Keratinocyte (primary cell): ENCODE measurements around the gene EHBP1. TPM values are rescaled to one million over a fixed set of nuclear protein-coding genes. Genes with fewer than 3 reads are reported as not detected.

Experiments used
- DNase-seq: peaks from one replicate; pipeline ENCODE4 v3.0.0-alpha.2; 2011; ENCODE audit warnings: low read depth, missing footprints, low spot score
- FAIRE-seq: peaks from 2 replicates; lab custom pipeline; 2011; peaks lifted over from hg19 to GRCh38; lab: Jason Lieb, UNC
- H2AFZ ChIP-seq: 2 replicates; pipeline ENCODE4 v1.6.0; 2012; ENCODE audit warnings: low read length, control low read depth, inconsistent platforms; ENCODE audit not compliant: control insufficient read depth
- H3K27ac ChIP-seq: 2 replicates; pipeline ENCODE4 v1.5.1; 2011; ENCODE audit warnings: low read length; ENCODE audit not compliant: control insufficient read depth, insufficient read depth
- H3K27me3 ChIP-seq: 3 replicates; pipeline ENCODE4 v1.6.0; 2011; ENCODE audit warnings: low read length; ENCODE audit not compliant: control insufficient read depth, insufficient read depth; ENCODE audit errors: extremely low read depth
- H3K36me3 ChIP-seq, 2 experiments: 2 replicates in 1 of 2; 3 replicates in 1 of 2; pipeline ENCODE4 v1.5.1; 2011; ENCODE audit warnings: low read length in 2 of 2, mild to moderate bottlenecking in 1 of 2; ENCODE audit not compliant: control insufficient read depth in 2 of 2, insufficient read depth in 2 of 2; ENCODE audit errors: extremely low read depth in 1 of 2
- H3K4me1 ChIP-seq: 3 replicates; pipeline ENCODE4 v1.5.1; 2011; ENCODE audit warnings: low read length; ENCODE audit not compliant: control insufficient read depth, insufficient read depth; ENCODE audit errors: extremely low read depth
- H3K4me2 ChIP-seq: 3 replicates; pipeline ENCODE4 v1.6.0; 2011; ENCODE audit warnings: low read depth, low read length; ENCODE audit not compliant: control insufficient read depth, insufficient read depth; ENCODE audit errors: extremely low read depth
- H3K4me3 ChIP-seq, 3 experiments: fragments of 200-600 bp in 1 of 3; sonication (generic) in 1 of 3; 2 replicates in 2 of 3; 3 replicates in 1 of 3; pipeline ENCODE4 v1.5.1; 2011 to 2016; ENCODE audit warnings: low read length in 3 of 3, mild to moderate bottlenecking in 3 of 3, control low read depth in 2 of 3, inconsistent platforms in 1 of 3, low read depth in 1 of 3, mixed read lengths in 1 of 3, mixed run types in 1 of 3, moderate library complexity in 1 of 3; ENCODE audit not compliant: control insufficient read depth in 2 of 3, insufficient read depth in 2 of 3; ENCODE audit errors: extremely low read depth in 1 of 3
- H3K79me2 ChIP-seq: 2 replicates; pipeline ENCODE4 v1.6.0; 2012; ENCODE audit warnings: low read length; ENCODE audit not compliant: control insufficient read depth, insufficient read depth
- H3K9ac ChIP-seq: 3 replicates; pipeline ENCODE4 v1.6.0; 2011; ENCODE audit warnings: low read length; ENCODE audit not compliant: control insufficient read depth, insufficient read depth; ENCODE audit errors: extremely low read depth
- H3K9me1 ChIP-seq: 3 replicates; pipeline ENCODE4 v1.6.0; 2011; ENCODE audit warnings: low read length; ENCODE audit not compliant: control insufficient read depth, insufficient read depth; ENCODE audit errors: extremely low read depth
- H3K9me3 ChIP-seq: 2 replicates; pipeline ENCODE4 v1.5.1; 2012; ENCODE audit warnings: low read depth, low read length; ENCODE audit not compliant: control insufficient read depth
- H4K20me1 ChIP-seq: 3 replicates; pipeline ENCODE4 v1.6.0; 2011; ENCODE audit warnings: low read length; ENCODE audit not compliant: control insufficient read depth, insufficient read depth; ENCODE audit errors: extremely low read depth
- CTCF ChIP-seq, 3 experiments: IDR thresholded peaks in 1 of 3; conservative IDR thresholded peaks in 1 of 3; optimal IDR thresholded peaks in 1 of 3; 2 replicates in 2 of 3; 3 replicates in 1 of 3; pipeline versions ENCODE3 to v1.5.1; 2011; ENCODE audit warnings: low read length in 3 of 3, mild to moderate bottlenecking in 3 of 3, moderate library complexity in 2 of 3, control low read depth in 1 of 3, inconsistent platforms in 1 of 3; ENCODE audit not compliant: insufficient read depth in 2 of 3; ENCODE audit errors: extremely low read depth in 1 of 3
- EZH2 ChIP-seq: IDR thresholded peaks from one replicate; pipeline ENCODE4 v1.6.1; 2012; ENCODE audit warnings: inconsistent platforms, mild to moderate bottlenecking, low read length, moderate library complexity
- dilution Hi-C: fragments of 300-500 bp; cut with MboI; formaldehyde crosslinking; loops from one replicate; pipeline ENCODE4 v1.7.0; 2020; ENCODE audit warnings: low sequenced_read_pairs; ENCODE audit not compliant: extremely low pct_ligation_motif_present
- polyA plus RNA-seq, 5 experiments: library from polyadenylated mRNA; depleted of rRNA in 3 of 5; stranded (reverse) in 3 of 5; stranded (forward) in 1 of 5; unstranded in 1 of 5; fragments of >200 nt; gene quantifications; 1 replicate in 1 of 5; 2 replicates in 3 of 5; 3 replicates in 1 of 5; pipeline versions ENCODE4 v1.2.1 to v1.2.3, GENCODE V29; 2011 to 2012; ENCODE audit warnings: missing spikeins in 2 of 5, low read depth in 1 of 5, low replicate concordance in 1 of 5

The EHBP1 gene
- polyA plus RNA-seq, 1 donor (not counting 4 experiments of a cell fraction or from before 2014, with no cell fraction given), result 59.0 TPM

GRCh38 chr2:62784341-62784740, 78.8 kb downstream of the EHBP1 start:
- H4K20me1 ChIP-seq, result no peaks in the 10 kb centered on the region
- no peaks in the 10 kb centered on the region for H3K27me3 ChIP-seq
- H3K9me3 ChIP-seq, result no peaks in the 10 kb centered on the region
- TF ChIP-seq CTCF (optimal IDR thresholded peaks at IDR 0.05 in 1 of 3, IDR thresholded peaks at IDR 0.05 in 1 of 3, conservative IDR thresholded peaks at IDR 0.05 in 1 of 3; ENCODE audit: extremely low read depth in 1 of 3, insufficient read depth in 2 of 3, low read length in 3 of 3), result no peak
- TF ChIP-seq EZH2, result no peak
- H2AFZ ChIP-seq, result no peak overlapping the region
- no peak overlapping the region for H3K4me2 ChIP-seq
- no peak overlapping the region for H3K27ac ChIP-seq
- FAIRE-seq (no peak), DNase-seq (no peak)
- no peak overlapping the region for H3K4me3 ChIP-seq
- dilution Hi-C loops, result no loop called here
- peaks cover 2% of the 10 kb centered on the region for H3K9me1 ChIP-seq
- no peak overlapping the region for H3K9ac ChIP-seq
- H3K36me3 ChIP-seq, result peaks cover 0 to 4% of the 10 kb centered on the region in 2 experiments
- peaks cover 42% of the 10 kb centered on the region for H3K79me2 ChIP-seq
- peaks cover 17% of the 10 kb centered on the region for H3K4me1 ChIP-seq

DNA sequence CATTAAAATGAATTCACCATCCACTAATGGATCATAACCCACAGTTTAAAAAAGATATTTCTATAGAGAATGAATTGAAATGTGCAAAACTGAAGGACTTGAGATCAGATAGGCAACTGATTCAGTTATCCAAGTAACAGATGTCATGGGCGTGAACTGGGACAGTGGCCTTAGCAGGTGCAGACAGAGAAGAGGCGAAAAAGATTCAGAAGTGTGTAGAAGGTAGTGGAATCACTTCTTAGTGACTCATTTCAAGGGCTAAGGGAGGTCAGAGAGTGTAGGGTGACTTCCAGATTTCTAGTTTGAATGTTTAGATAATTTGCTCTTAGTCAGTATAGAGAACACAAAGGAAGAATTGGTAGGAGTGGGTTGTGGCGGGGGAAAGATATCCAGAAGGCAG, 79.7 kb downstream of the EHBP1 start:
- Histone ChIP-seq H2AFZ (no peak overlapping the region), H3K27ac (no peak overlapping the region), H3K9ac (no peak overlapping the region), H3K79me2 (peaks cover 49% of the 10 kb centered on the region), H3K9me3 (no peaks in the 10 kb centered on the region), H3K27me3 (no peaks in the 10 kb centered on the region), H3K4me2 (no peak overlapping the region), H3K9me1 (peaks cover 2% of the 10 kb centered on the region), H4K20me1 (no peaks in the 10 kb centered on the region), H3K4me3 (no peak overlapping the region), H3K36me3 (peaks cover 0 to 4% of the 10 kb centered on the region in 2 experiments), H3K4me1 (peaks cover 25% of the 10 kb centered on the region)
- no peak for DNase-seq
- TF ChIP-seq CTCF (optimal IDR thresholded peaks at IDR 0.05 in 1 of 3, IDR thresholded peaks at IDR 0.05 in 1 of 3, conservative IDR thresholded peaks at IDR 0.05 in 1 of 3; ENCODE audit: extremely low read depth in 1 of 3, insufficient read depth in 2 of 3, low read length in 3 of 3), result no peak
- no peak for TF ChIP-seq EZH2
- dilution Hi-C loops, result no loop called here
- FAIRE-seq, result no peak
